ENCODE data around the gene NR2C2AP. TPM values are rescaled to one million over a fixed set of nuclear protein-coding genes. Genes with fewer than 3 reads are reported as not detected.

The NR2C2AP gene, protein sequence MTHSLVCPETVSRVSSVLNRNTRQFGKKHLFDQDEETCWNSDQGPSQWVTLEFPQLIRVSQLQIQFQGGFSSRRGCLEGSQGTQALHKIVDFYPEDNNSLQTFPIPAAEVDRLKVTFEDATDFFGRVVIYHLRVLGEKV
- 12.5 TPM for total RNA-seq

DNA sequence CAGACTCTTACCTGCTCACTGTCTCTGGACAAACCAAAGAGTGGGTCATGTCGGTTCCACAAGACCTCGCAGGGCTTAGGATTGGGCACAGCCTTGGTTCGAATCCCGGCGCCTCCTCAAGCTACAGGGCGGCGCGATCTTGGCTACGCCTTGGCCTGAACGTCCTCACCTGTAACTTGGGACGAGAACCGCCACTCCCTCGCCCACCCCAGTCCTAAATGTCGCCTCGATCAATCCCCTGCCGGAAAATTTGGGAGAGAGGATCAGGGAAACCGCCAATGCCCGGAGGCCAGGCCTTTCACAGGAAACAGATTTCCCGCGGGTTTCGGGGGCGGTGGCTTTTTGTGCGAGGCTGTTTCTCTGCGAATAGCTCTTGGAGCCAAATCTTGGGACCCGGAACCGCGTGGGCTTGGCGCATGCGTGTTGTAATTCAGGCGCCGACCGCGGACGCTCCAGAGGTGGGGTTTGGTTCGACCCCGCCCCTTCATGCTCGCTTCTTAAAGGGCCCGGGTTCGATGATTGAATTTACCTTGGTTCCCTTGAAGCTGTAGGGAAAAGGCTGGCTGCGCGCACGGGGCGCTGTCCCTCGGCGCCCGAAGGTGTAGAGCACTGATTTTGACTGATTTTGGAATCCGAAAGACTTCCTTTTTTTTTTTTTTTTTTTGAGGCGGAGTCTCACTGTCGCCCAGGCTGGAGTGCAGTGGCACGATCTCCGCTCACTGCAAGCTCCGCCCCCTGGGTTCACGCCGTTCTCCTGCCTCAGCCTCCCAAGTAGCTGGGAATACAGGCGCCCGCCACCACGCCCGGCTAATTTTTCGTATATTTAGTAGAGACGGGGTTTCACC, at the start of gene NR2C2AP:
Gene NR2C2AP (minus strand): TSS at position 403 of the 845 bp plus-strand sequence. CDS start 354 bp downstream, at position 49.
- TF ChIP-seq POLR2A (IDR thresholded peaks at IDR 0.05): no peak
- TF ChIP-seq POLR2AphosphoS5 (IDR thresholded peaks at IDR 0.05; ENCODE audit: insufficient read depth in 1 of 2, low read depth in 1 of 2): peak; percentile 66 to 97
- TF ChIP-seq, protein P1, sequence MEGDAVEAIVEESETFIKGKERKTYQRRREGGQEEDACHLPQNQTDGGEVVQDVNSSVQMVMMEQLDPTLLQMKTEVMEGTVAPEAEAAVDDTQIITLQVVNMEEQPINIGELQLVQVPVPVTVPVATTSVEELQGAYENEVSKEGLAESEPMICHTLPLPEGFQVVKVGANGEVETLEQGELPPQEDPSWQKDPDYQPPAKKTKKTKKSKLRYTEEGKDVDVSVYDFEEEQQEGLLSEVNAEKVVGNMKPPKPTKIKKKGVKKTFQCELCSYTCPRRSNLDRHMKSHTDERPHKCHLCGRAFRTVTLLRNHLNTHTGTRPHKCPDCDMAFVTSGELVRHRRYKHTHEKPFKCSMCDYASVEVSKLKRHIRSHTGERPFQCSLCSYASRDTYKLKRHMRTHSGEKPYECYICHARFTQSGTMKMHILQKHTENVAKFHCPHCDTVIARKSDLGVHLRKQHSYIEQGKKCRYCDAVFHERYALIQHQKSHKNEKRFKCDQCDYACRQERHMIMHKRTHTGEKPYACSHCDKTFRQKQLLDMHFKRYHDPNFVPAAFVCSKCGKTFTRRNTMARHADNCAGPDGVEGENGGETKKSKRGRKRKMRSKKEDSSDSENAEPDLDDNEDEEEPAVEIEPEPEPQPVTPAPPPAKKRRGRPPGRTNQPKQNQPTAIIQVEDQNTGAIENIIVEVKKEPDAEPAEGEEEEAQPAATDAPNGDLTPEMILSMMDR (IDR thresholded peaks at IDR 0.05): peak in 1 of 3 experiments; percentile 1
- no peak for DNase-seq (ENCODE audit: extremely low spot score in 2 of 2)
- Histone ChIP-seq H3K36me3 (no peaks in the 10 kb centered on the region), H3K27me3 (no peaks in the 10 kb centered on the region), H3K27ac (peak within 1 kb of the TSS; percentile 51), H3K4me3 (peak within 1 kb of the TSS; percentile 60 to 79), H3K4me1 (peaks cover 11% of the 10 kb centered on the region), H3K9me3 (no peaks in the 10 kb centered on the region)
- intact Hi-C loops (cut with DNase I): no loop called here

DNA sequence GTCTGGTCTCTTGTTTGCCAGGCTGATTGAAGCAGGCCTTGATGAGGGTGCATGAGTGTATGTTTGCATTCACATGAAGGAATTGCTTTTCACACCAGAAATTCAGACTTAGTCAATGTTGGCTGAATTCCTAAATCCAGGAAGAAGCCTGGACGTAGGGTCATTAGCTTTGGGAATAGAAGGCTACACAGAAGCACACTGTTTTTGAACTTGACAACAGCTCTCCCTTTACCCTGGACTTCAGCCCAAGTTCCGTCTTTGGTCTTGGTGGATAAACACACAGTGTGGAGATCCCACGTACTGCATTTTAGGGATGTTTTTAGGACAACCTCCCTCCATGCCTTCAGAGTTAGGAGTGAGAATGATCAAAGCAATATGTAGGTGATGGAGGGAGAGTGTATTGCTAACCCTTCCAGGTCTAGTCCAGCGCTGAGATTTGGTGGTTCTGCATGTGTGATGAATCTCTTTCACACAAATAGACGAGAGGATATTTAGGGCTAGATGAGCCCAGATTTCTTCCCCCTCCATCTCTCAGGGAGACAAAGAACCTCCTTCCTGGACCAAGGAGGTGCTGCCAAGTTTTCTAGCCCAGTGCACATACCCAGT, 47.1 kb upstream of the NR2C2AP start:
- H3K9me3 ChIP-seq: no peaks in the 10 kb centered on the region
- DNase-seq (ENCODE audit: extremely low spot score in 2 of 2): no peak
- no peaks in the 10 kb centered on the region for H3K27me3 ChIP-seq
- H3K36me3 ChIP-seq: no peaks in the 10 kb centered on the region
- intact Hi-C loops (cut with DNase I): no loop called here
- TF ChIP-seq POLR2AphosphoS5 (IDR thresholded peaks at IDR 0.05; ENCODE audit: insufficient read depth in 1 of 2, low read depth in 1 of 2): no peak
- no peak for TF ChIP-seq POLR2A (IDR thresholded peaks at IDR 0.05)
- TF ChIP-seq, protein P1 (IDR thresholded peaks at IDR 0.05): no peak
- H3K4me1 ChIP-seq: no peaks in the 10 kb centered on the region
- no peak overlapping the region for H3K4me3 ChIP-seq
- no peak overlapping the region for H3K27ac ChIP-seq

DNA sequence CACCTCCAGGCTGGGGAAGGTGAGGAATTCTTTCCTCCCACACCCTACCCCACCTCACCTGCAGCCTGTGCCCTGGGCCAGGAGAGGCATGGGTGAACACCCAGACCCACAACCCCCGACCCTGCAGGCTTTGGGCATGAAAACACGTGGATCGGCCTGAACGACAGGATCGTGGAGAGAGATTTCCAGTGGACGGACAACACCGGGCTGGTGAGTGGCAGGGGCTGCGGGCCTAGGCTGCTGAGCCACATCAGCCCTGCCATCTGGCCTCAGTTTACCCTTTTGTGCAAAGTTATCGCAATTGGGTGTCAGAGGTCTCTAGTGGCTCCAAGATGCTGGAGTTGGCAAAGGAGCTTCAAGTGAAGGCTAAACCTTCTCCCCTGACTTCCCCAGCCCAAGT, 37.3 kb upstream of the NR2C2AP start:
- H3K27me3 ChIP-seq: no peaks in the 10 kb centered on the region
- H3K4me1 ChIP-seq: no peaks in the 10 kb centered on the region
- H3K4me3 ChIP-seq: no peak overlapping the region
- DNase-seq (ENCODE audit: extremely low spot score in 2 of 2): no peak
- no peaks in the 10 kb centered on the region for H3K36me3 ChIP-seq
- no peaks in the 10 kb centered on the region for H3K9me3 ChIP-seq
- TF ChIP-seq, protein P1 (IDR thresholded peaks at IDR 0.05): no peak
- H3K27ac ChIP-seq: no peak overlapping the region
- intact Hi-C loops (cut with DNase I): no loop called here

DNA sequence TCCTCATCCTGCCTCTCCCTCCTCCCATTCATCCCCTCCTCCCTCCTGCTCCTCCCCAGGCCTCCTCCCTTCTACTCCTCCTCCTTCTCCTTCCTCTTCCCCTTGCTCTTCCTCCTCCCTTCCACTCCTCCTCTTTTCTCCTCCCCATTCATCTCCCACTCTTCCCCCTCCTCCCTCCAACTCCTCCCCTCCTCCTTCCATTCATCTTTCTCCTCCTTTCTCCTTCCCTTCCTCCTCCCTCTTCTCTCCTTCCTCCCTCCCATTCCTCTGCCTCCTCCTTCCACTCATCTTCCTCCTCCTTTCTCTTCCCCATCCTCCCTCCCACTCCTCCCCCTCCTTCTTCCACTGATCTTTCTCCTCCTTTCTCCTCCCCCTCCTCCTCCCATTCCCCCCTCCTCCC, 36.5 kb upstream of the NR2C2AP start:
- no peak for DNase-seq (ENCODE audit: extremely low spot score in 2 of 2)
- intact Hi-C loops (cut with DNase I): no loop called here
- Histone ChIP-seq H3K4me1 (no peaks in the 10 kb centered on the region), H3K36me3 (no peaks in the 10 kb centered on the region), H3K9me3 (peaks cover 1% of the 10 kb centered on the region), H3K27me3 (no peaks in the 10 kb centered on the region), H3K27ac (no peak overlapping the region), H3K4me3 (no peak overlapping the region)
- TF ChIP-seq, protein P1 (IDR thresholded peaks at IDR 0.05): no peak
- TF ChIP-seq POLR2A (IDR thresholded peaks at IDR 0.05) (no peak), POLR2AphosphoS5 (IDR thresholded peaks at IDR 0.05; ENCODE audit: insufficient read depth in 1 of 2, low read depth in 1 of 2) (no peak)

Data from vagina (tissue), 2 donors.